Measurements from ENCODE around the gene TMCO1.
A peak's percentile ranks its signal among the peaks of the same experiment; 100 is the strongest.
"Not testable (repeated sequence)": the region's sequence is repeated elsewhere in the genome, so short reads cannot be mapped to it uniquely, and the experiment has no call there.

The TMCO1 gene

DNA sequence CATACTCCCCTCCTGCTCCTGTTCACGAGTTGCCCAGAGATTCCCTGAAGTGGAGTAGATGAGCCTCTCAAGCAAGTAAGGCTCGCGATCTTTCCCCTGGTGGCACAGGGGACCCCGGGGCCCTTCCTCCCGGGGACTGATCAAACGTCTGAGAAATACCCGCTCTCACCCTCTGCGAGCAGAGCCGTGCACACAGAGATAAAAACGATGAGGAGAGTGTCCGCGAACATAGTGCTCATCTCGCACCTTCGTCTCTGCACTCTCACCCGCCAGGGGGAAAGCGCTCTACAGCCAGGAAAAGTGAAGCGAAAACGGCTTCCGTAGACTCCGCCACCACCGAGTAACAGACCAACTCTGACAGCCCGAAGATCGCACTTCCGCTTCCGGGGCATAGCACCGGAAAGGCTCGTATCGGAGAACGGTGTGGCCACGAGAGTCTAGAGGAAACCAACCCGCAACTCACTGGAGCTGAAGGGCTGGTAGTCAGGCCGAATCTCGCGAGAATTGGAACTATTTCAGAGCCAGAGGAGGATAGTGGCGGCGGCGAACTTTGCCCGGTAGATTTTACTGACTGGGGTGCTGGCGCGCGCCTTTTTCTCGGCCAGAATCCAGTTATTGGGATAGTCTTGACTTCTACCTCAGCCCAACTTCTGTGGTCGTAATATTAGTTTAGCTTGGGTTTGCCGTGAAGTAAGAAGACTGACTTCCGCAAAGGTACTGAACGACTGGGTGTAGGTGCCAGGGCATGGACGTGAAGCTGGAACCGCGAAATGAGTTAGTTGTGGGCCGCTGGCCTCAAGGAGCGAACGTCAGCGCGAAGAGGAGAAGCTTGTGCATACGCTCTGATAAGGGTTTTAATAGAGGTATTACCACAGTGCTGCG is at the start of gene TMCO1:
TSS of gene TMCO1 (minus strand) at position 356 of the 882 bp plus-strand sequence. CDS start at position 239, 117 bp downstream.
- DNase-seq: peak; percentile 90
- Mint-ChIP-seq H3K36me3 (ENCODE audit: low read depth) (peaks cover 63% of the 10 kb centered on the region), H3K27ac (peak within 1 kb of the TSS; percentile 99), H3K4me3 (peak within 1 kb of the TSS; percentile 96), H3K27me3 (no peaks in the 10 kb centered on the region), H3K9me3 (no peaks in the 10 kb centered on the region), H3K4me1 (ENCODE audit: low read depth) (peaks cover 55% of the 10 kb centered on the region)

- no peaks in the 10 kb centered on the region for H3K4me1 Mint-ChIP-seq (ENCODE audit: low read depth)
- DNase-seq: no peak
- no peak overlapping the region for H3K4me3 Mint-ChIP-seq
- no peaks in the 10 kb centered on the region for H3K9me3 Mint-ChIP-seq
- H3K27me3 Mint-ChIP-seq: no peaks in the 10 kb centered on the region
- no peaks in the 10 kb centered on the region for H3K36me3 Mint-ChIP-seq (ENCODE audit: low read depth)
- H3K27ac Mint-ChIP-seq: no peak overlapping the region
Observed at GRCh38 chr1:165816826-165817497, 48.3 kb upstream of the TMCO1 start.

DNA sequence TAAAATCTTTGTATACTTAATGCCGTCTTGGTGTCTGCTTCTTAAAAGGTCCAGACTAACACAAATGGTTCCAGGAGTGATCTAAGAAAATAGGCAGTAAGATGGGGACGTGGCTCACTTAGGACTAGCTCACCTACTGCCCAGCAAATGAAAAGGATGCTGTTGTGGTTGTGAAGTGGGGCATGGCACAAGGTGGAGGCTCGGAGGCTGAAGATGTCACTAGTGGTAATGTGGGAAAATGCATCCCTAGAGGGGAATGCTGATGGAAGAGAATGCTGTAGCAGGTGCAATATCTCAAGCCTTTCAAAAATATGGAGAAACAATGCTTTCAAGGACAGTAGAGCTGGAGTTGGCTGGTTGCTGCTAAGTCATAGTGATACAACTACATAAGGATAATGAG is 47.5 kb upstream of the TMCO1 start:
- no peak for DNase-seq
- Mint-ChIP-seq H3K27me3 (no peaks in the 10 kb centered on the region), H3K9me3 (no peaks in the 10 kb centered on the region), H3K36me3 (ENCODE audit: low read depth) (no peaks in the 10 kb centered on the region), H3K27ac (no peak overlapping the region), H3K4me3 (no peak overlapping the region), H3K4me1 (ENCODE audit: low read depth) (no peaks in the 10 kb centered on the region)

DNA sequence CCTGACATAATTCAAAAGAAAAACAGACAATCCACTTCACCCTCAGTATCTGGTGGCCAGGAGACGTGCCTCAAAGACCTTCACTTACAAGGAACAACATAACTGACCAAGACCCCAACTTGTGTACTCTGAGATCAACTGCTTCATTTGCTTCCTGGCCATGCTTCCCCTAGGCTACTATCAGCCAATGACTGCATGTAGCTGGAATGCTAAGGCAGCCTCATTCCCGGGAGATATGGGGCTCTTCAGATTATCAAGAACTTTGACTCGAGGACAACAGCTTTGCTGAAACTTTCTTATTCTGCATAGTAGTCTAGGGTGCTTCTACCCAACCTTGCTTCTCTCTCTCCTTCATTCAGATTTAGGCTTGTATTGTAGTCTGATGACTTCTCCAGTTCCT is 47.1 kb upstream of the TMCO1 start:
- no peaks in the 10 kb centered on the region for H3K36me3 Mint-ChIP-seq (ENCODE audit: low read depth)
- H3K9me3 Mint-ChIP-seq: no peaks in the 10 kb centered on the region
- no peaks in the 10 kb centered on the region for H3K4me1 Mint-ChIP-seq (ENCODE audit: low read depth)
- no peaks in the 10 kb centered on the region for H3K27me3 Mint-ChIP-seq
- no peak for DNase-seq
- no peak overlapping the region for H3K4me3 Mint-ChIP-seq
- no peak overlapping the region for H3K27ac Mint-ChIP-seq

GRCh38 chr1:165807613-165808012 is 38.9 kb upstream of the TMCO1 start:
- Mint-ChIP-seq H3K36me3 (ENCODE audit: low read depth) (no peaks in the 10 kb centered on the region), H3K9me3 (no peaks in the 10 kb centered on the region), H3K27me3 (peaks cover 5% of the 10 kb centered on the region), H3K4me3 (no peak overlapping the region), H3K27ac (no peak overlapping the region), H3K4me1 (ENCODE audit: low read depth) (no peaks in the 10 kb centered on the region)
- no peak for DNase-seq

GRCh38 chr1:165804513-165804912 is 35.8 kb upstream of the TMCO1 start:
- not testable (repeated sequence) for DNase-seq; H3K9me3 Mint-ChIP-seq; H3K27ac Mint-ChIP-seq; H3K4me1 Mint-ChIP-seq (ENCODE audit: low read depth); H3K4me3 Mint-ChIP-seq; H3K36me3 Mint-ChIP-seq (ENCODE audit: low read depth)
- H3K27me3 Mint-ChIP-seq: peaks cover 12% of the 10 kb centered on the region

DNA sequence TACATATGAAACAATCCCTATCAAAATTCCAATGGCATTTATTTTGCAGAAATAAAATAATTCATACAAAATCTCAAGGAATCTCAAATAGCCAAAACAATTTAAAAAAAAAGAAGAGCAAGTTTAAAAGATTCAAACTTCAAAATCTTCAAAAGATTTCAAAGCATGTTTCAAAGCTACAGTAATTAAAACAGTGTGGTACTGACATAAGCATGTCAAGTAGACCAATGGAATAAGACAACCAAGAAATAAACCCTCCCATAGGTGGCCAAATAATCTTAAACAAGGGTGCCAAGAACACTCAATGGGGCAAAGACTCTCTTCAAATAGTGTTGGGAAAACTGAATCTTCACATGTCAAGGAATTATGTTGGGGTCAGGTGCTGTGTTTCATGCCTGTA is 30.7 kb upstream of the TMCO1 start:
- DNase-seq: no peak
- no peaks in the 10 kb centered on the region for H3K4me1 Mint-ChIP-seq (ENCODE audit: low read depth)
- no peaks in the 10 kb centered on the region for H3K9me3 Mint-ChIP-seq
- no peak overlapping the region for H3K4me3 Mint-ChIP-seq
- H3K36me3 Mint-ChIP-seq (ENCODE audit: low read depth): no peaks in the 10 kb centered on the region
- H3K27me3 Mint-ChIP-seq: peaks cover 22% of the 10 kb centered on the region
- no peak overlapping the region for H3K27ac Mint-ChIP-seq

DNA sequence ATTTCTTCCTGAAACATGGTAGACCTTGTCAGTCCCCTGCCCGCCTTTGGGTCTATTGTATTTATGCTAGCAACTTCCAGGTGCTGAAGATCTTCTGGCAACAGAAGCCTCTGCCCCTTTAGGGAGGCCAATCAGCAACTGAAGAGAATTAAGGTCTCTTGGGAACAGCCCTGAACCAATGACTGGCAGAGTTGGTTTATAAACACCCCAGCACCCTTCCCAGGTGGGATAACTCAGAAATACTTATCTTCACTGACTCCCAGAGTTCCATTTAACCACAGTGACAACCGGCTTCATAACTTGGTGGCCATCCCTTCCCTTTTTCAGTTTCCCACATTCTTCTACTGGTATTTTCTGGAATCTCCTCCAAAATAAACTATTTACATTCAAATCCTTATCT is 27.2 kb upstream of the TMCO1 start:
- Mint-ChIP-seq H3K4me3 (no peak overlapping the region), H3K9me3 (no peaks in the 10 kb centered on the region), H3K36me3 (ENCODE audit: low read depth) (no peaks in the 10 kb centered on the region)

DNA sequence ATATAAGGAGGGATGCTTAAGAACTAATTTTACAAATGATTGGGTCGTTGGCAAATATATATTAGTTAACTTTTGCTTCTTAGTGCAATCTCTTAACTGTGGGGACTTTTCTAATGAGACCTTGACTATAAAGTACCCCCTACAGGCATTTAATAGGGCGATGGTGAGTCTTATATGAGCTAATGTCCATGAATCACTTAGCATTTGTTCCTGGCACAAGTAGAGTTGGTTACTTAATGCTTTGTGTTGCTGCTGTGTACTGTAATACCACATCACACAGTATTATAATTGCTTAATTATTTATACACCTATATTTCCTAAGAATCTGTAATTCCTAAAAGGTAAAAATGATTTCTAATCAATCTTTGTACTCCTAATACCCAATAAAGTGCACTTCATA is 25.3 kb upstream of the TMCO1 start:
- Mint-ChIP-seq H3K4me1 (ENCODE audit: low read depth) (no peaks in the 10 kb centered on the region), H3K9me3 (no peaks in the 10 kb centered on the region), H3K36me3 (ENCODE audit: low read depth) (no peaks in the 10 kb centered on the region), H3K27me3 (peaks cover 22% of the 10 kb centered on the region), H3K27ac (no peak overlapping the region), H3K4me3 (no peak overlapping the region)
- DNase-seq: no peak

More for the DNA sequence above, 27.2 kb upstream of the TMCO1 start:
- DNase-seq: no peak
- no peaks in the 10 kb centered on the region for H3K4me1 Mint-ChIP-seq (ENCODE audit: low read depth)
- no peak overlapping the region for H3K27ac Mint-ChIP-seq
- peaks cover 36% of the 10 kb centered on the region for H3K27me3 Mint-ChIP-seq

DNA sequence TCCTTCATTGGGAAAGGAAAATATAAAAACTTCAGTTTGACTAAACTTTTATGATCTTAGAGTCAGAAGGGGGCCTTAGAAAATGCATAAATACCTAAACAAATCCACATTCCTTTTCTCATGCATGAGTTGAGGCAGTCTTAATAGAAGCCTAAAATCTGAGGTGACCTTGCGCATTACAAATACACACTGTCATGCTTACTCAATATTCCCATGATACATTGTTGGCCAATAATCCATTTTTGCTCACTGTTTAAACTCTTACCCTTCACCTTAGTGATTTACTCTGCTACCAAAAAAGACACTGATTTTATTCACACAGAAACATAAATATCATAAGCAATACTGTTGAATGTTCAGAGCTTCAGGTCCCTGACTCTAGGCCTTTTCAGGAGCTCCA is 19.1 kb upstream of the TMCO1 start:
- no peaks in the 10 kb centered on the region for H3K9me3 Mint-ChIP-seq

GRCh38 chr1:165783519-165783918 is 14.9 kb upstream of the TMCO1 start:
- DNase-seq; H3K9me3 Mint-ChIP-seq; H3K4me3 Mint-ChIP-seq; H3K27ac Mint-ChIP-seq; H3K27me3 Mint-ChIP-seq; H3K4me1 Mint-ChIP-seq (ENCODE audit: low read depth); H3K36me3 Mint-ChIP-seq (ENCODE audit: low read depth): not testable (repeated sequence)

More for the DNA sequence above, 19.1 kb upstream of the TMCO1 start:
- Mint-ChIP-seq H3K27ac (no peak overlapping the region), H3K36me3 (ENCODE audit: low read depth) (no peaks in the 10 kb centered on the region), H3K27me3 (peaks cover 6% of the 10 kb centered on the region), H3K4me1 (ENCODE audit: low read depth) (no peaks in the 10 kb centered on the region), H3K4me3 (no peak overlapping the region)
- no peak for DNase-seq

- H3K27ac Mint-ChIP-seq; H3K27me3 Mint-ChIP-seq; H3K9me3 Mint-ChIP-seq; DNase-seq; H3K4me1 Mint-ChIP-seq (ENCODE audit: low read depth); H3K4me3 Mint-ChIP-seq: not testable (repeated sequence)
- peaks cover 18% of the 10 kb centered on the region for H3K36me3 Mint-ChIP-seq (ENCODE audit: low read depth)
Observed at GRCh38 chr1:165778197-165778596, 9.5 kb upstream of the TMCO1 start.

- Mint-ChIP-seq H3K36me3 (ENCODE audit: low read depth) (peaks cover 35% of the 10 kb centered on the region), H3K4me3 (no peak overlapping the region), H3K4me1 (ENCODE audit: low read depth) (peaks cover 15% of the 10 kb centered on the region), H3K27ac (no peak overlapping the region), H3K9me3 (no peaks in the 10 kb centered on the region), H3K27me3 (no peaks in the 10 kb centered on the region)
- DNase-seq: no peak
Observed at GRCh38 chr1:165773324-165773965, 4.8 kb upstream of the TMCO1 start.

DNA sequence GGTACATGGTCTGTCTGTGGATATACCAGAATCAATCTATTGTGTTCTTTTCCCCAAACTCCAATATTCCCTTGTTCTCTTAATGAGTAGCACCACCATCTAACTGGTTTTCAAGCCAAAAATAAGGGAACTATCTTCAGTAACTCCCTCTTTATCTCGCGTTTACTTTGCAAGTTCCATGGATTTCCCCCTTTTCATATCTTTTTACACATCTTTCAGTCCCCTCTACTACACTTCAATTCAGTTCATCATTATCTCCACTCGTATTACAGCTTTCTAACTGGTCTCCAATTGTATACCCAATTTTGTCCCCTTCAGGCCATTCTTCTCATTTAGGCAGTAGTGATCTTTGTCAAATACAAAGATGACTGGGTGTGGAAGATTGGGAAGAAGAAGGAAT is 4.1 kb upstream of the TMCO1 start:
- DNase-seq: no peak
- no peak overlapping the region for H3K4me3 Mint-ChIP-seq
- peaks cover 22% of the 10 kb centered on the region for H3K4me1 Mint-ChIP-seq (ENCODE audit: low read depth)
- no peak overlapping the region for H3K27ac Mint-ChIP-seq
- H3K27me3 Mint-ChIP-seq: no peaks in the 10 kb centered on the region
- H3K36me3 Mint-ChIP-seq (ENCODE audit: low read depth): peaks cover 42% of the 10 kb centered on the region
- no peaks in the 10 kb centered on the region for H3K9me3 Mint-ChIP-seq

- Mint-ChIP-seq H3K27me3 (no peaks in the 10 kb centered on the region), H3K27ac (peak overlapping the region; percentile 34), H3K4me1 (ENCODE audit: low read depth) (peaks cover 66% of the 10 kb centered on the region), H3K4me3 (peak overlapping the region; percentile 0), H3K9me3 (no peaks in the 10 kb centered on the region), H3K36me3 (ENCODE audit: low read depth) (peaks cover 81% of the 10 kb centered on the region)
- no peak for DNase-seq
Observed at GRCh38 chr1:165764277-165764676, 4.4 kb downstream of the TMCO1 start.

All from activated T-cell treated with anti-CD3 and anti-CD28 coated beads, Interleukin-2, amount 50 U/mL, for 24 hours (primary cell).